WTC11 (cell line): ENCODE measurements around the gene BANF2. TPM values are rescaled to one million over a fixed set of nuclear protein-coding genes. Genes with fewer than 3 reads are reported as not detected.
A peak's percentile ranks its signal among the peaks of the same experiment; 100 is the strongest.

Source experiments
- ATAC-seq: fragments of 200-7000 bp; cut with Tn5 transposase; 2 replicates; pipeline ENCODE4 v1.10.0; 2021; ENCODE audit warnings: mild to moderate bottlenecking, moderate library complexity
- CTCF ChIA-PET: fragments of 300-600 bp; sonication (Branson Sonifier 250); formaldehyde crosslinking; loops from one replicate; lab custom pipeline; 2021; ENCODE audit warnings: antibody characterized with exemption; lab: Charles Lee
- POLR2A ChIA-PET: fragments of 350-600 bp; sonication (Branson Sonifier 250); formaldehyde crosslinking; loops from one replicate; lab custom pipeline; 2021; ENCODE audit warnings: antibody characterized with exemption; lab: Charles Lee
- DNase-seq: peaks from one replicate; pipeline ENCODE4 v3.0.0; 2021; ENCODE audit warnings: low spot score
- H3K27ac Mint-ChIP-seq: 2 replicates; pipeline ENCODE4 v1.8.0; 2021; ENCODE audit warnings: mixed read lengths
- H3K27me3 Mint-ChIP-seq: 2 replicates; pipeline ENCODE4 v1.8.0; 2021; ENCODE audit warnings: low read depth, mild to moderate bottlenecking, moderate library complexity, mixed read lengths
- H3K36me3 Mint-ChIP-seq: 2 replicates; pipeline ENCODE4 v1.8.0; 2021; ENCODE audit warnings: mixed read lengths
- H3K4me1 Mint-ChIP-seq: 2 replicates; pipeline ENCODE4 v1.8.0; 2022; ENCODE audit warnings: mixed read lengths
- H3K4me3 Mint-ChIP-seq: 2 replicates; pipeline ENCODE4 v1.8.0; 2021; ENCODE audit warnings: mild to moderate bottlenecking, moderate library complexity, mixed read lengths
- H3K9me3 Mint-ChIP-seq: 2 replicates; pipeline ENCODE4 v1.8.0; 2021; ENCODE audit warnings: mixed read lengths
- CREM ChIP-seq: sonication (generic); formaldehyde crosslinking; IDR thresholded peaks from 2 replicates; pipeline ENCODE4 v1.8.1; 2022; ENCODE audit warnings: mild to moderate bottlenecking, missing genetic modification reagents, moderate library complexity
- FOXJ3 ChIP-seq: sonication (generic); formaldehyde crosslinking; IDR thresholded peaks from 2 replicates; pipeline ENCODE4 v1.9.0; 2021; ENCODE audit warnings: missing genetic modification reagents, mild to moderate bottlenecking, borderline replicate concordance
- GABPB1 ChIP-seq: sonication (generic); formaldehyde crosslinking; IDR thresholded peaks from 2 replicates; pipeline ENCODE4 v1.8.1; 2023; ENCODE audit warnings: mild to moderate bottlenecking, missing genetic modification reagents
- IRF1 ChIP-seq: sonication (generic); formaldehyde crosslinking; IDR thresholded peaks from 2 replicates; pipeline ENCODE4 v1.8.0; 2023; ENCODE audit warnings: missing genetic modification reagents
- NFYB ChIP-seq: sonication (generic); formaldehyde crosslinking; conservative IDR thresholded peaks from 2 replicates; pipeline ENCODE4 v1.8.0; 2022; ENCODE audit warnings: low read depth, missing genetic modification reagents
- NR2C2 ChIP-seq: sonication (generic); formaldehyde crosslinking; IDR thresholded peaks from 2 replicates; pipeline ENCODE4 v1.8.0; 2022; ENCODE audit warnings: mild to moderate bottlenecking, missing genetic modification reagents
- SMAD3 ChIP-seq: sonication (generic); formaldehyde crosslinking; IDR thresholded peaks from 2 replicates; pipeline ENCODE4 v1.8.0; 2022; ENCODE audit warnings: missing genetic modification reagents, mild to moderate bottlenecking, borderline replicate concordance
- TEAD1 ChIP-seq: sonication (generic); formaldehyde crosslinking; IDR thresholded peaks from 2 replicates; pipeline ENCODE4 v1.8.0; 2022; ENCODE audit warnings: mild to moderate bottlenecking, missing genetic modification reagents
- USF2 ChIP-seq: sonication (generic); formaldehyde crosslinking; IDR thresholded peaks from 2 replicates; pipeline ENCODE4 v1.8.1; 2023; ENCODE audit warnings: mild to moderate bottlenecking, missing genetic modification reagents, moderate library complexity
- ZNF121 ChIP-seq: sonication (generic); formaldehyde crosslinking; IDR thresholded peaks from 2 replicates; pipeline ENCODE4 v1.8.0; 2023; ENCODE audit warnings: missing genetic modification reagents
- ZNF138 ChIP-seq: sonication (generic); formaldehyde crosslinking; conservative IDR thresholded peaks from 2 replicates; pipeline ENCODE4 v1.8.1; 2022; ENCODE audit warnings: mild to moderate bottlenecking, moderate library complexity, missing genetic modification reagents
- ZNF416 ChIP-seq: fragments of 250-450 bp; sonication (Bioruptor Pico); IDR thresholded peaks from 2 replicates; pipeline ENCODE4 v1.9.0; 2021; ENCODE audit warnings: mild to moderate bottlenecking, inconsistent platforms
- ZNF423 ChIP-seq: fragments of 250-450 bp; sonication (Bioruptor Pico); IDR thresholded peaks from 2 replicates; pipeline ENCODE4 v2.1.2; 2022; ENCODE audit warnings: mild to moderate bottlenecking, moderate library complexity
- total RNA-seq: library from RNA; stranded (reverse); gene quantifications from 3 replicates; pipeline ENCODE4 v1.2.3, GENCODE V29; 2021
- TF ChIP-seq, protein P1 (sequence below): fragments of 250-450 bp; sonication (Bioruptor Pico); IDR thresholded peaks from 2 replicates; pipeline ENCODE4 v2.1.2; 2022; ENCODE audit warnings: mild to moderate bottlenecking, moderate library complexity
- TF ChIP-seq, protein P2 (sequence below): sonication (generic); formaldehyde crosslinking; IDR thresholded peaks from 2 replicates; pipeline ENCODE4 v1.8.1; 2022; ENCODE audit warnings: mild to moderate bottlenecking, missing genetic modification reagents, moderate library complexity, borderline replicate concordance

BANF2 gene
- total RNA-seq, 1 experiment from 2014 or later: not detected

GRCh38 chr20:17665756-17666155 lies 34.0 kb upstream of the BANF2 start (continued):
- TF ChIP-seq, protein P1, sequence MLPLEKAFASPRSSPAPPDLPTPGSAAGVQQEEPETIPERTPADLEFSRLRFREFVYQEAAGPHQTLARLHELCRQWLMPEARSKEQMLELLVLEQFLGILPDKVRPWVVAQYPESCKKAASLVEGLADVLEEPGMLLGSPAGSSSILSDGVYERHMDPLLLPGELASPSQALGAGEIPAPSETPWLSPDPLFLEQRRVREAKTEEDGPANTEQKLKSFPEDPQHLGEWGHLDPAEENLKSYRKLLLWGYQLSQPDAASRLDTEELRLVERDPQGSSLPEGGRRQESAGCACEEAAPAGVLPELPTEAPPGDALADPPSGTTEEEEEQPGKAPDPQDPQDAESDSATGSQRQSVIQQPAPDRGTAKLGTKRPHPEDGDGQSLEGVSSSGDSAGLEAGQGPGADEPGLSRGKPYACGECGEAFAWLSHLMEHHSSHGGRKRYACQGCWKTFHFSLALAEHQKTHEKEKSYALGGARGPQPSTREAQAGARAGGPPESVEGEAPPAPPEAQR (CRISPR knock-in tag): no peak

- TF ChIP-seq NFYB (CRISPR knock-in tag): no peak
- no peak for TF ChIP-seq TEAD1 (CRISPR knock-in tag)
- no peak for TF ChIP-seq CREM (CRISPR knock-in tag)
- no peak for TF ChIP-seq ZNF423 (CRISPR knock-in tag)
- no peak for TF ChIP-seq ZNF121 (CRISPR knock-in tag)
- TF ChIP-seq, all 79 proteins: peak for 0
- no peak for ATAC-seq
- peaks cover 82% of the 10 kb centered on the region for H3K4me1 Mint-ChIP-seq
- H3K27ac Mint-ChIP-seq: no peak overlapping the region
- H3K9me3 Mint-ChIP-seq: no peaks in the 10 kb centered on the region
- H3K27me3 Mint-ChIP-seq: no peaks in the 10 kb centered on the region
- ChIA-PET POLR2A (no interaction called here), CTCF (interaction anchor here (1.6 to 3.7 kb wide), 5 partner anchors 12 to 273 kb away, joined by 3 to 21 read pairs (median 10); partner anchors contain the start of gene RRBP1)
- H3K4me3 Mint-ChIP-seq: no peak overlapping the region
- 0 out of 2 replicates have a peak, but pooled peaks cover 3% of the 10 kb centered on the region for H3K36me3 Mint-ChIP-seq
- no peak for DNase-seq
These were observed 33.3 kb upstream of the BANF2 start for GRCh38 chr20:17666481-17666880.

DNA sequence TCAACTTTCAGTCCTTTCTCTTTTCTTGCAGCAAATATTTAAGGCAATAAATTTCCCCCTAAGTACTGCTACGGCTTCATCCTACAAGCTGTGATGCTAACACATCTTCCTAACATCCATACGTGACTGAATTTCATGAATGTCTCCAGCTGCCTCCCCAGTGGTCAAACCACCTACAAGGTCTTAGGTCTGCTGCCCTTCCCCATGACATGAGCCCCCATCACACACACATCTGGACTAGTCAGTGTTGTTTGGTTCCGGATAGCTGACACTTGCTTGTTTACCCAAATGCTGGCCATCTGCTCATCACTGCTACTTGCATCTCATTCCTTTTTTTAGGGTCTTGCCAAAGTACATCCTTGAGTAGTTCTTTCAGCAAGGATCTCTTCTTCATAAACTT lies 32.3 kb upstream of the BANF2 start:
- H3K4me1 Mint-ChIP-seq: peaks cover 82% of the 10 kb centered on the region
- H3K27ac Mint-ChIP-seq: peak overlapping the region; percentile 35
- CTCF ChIA-PET: interaction anchor here (1.2 to 3.7 kb wide), 6 partner anchors 13 to 272 kb away, joined by 3 to 21 read pairs (median 6); partner anchors contain the start of gene RRBP1
- no peak for ATAC-seq
- no peak for DNase-seq
- no peak overlapping the region for H3K4me3 Mint-ChIP-seq
- H3K36me3 Mint-ChIP-seq: 0 out of 2 replicates have a peak, but pooled peaks cover under 1% of the 10 kb centered on the region
- H3K9me3 Mint-ChIP-seq: no peaks in the 10 kb centered on the region
- POLR2A ChIA-PET: interaction anchor here (1.4 kb wide), 1 partner anchor 13 kb away, joined by 4 read pairs; no protein-coding TSS in a partner anchor
- TF ChIP-seq, protein P2, sequence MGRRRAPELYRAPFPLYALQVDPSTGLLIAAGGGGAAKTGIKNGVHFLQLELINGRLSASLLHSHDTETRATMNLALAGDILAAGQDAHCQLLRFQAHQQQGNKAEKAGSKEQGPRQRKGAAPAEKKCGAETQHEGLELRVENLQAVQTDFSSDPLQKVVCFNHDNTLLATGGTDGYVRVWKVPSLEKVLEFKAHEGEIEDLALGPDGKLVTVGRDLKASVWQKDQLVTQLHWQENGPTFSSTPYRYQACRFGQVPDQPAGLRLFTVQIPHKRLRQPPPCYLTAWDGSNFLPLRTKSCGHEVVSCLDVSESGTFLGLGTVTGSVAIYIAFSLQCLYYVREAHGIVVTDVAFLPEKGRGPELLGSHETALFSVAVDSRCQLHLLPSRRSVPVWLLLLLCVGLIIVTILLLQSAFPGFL (CRISPR knock-in tag): no peak
- TF ChIP-seq, all 79 proteins: peak for 0
- H3K27me3 Mint-ChIP-seq: no peaks in the 10 kb centered on the region

GRCh38 chr20:17668432-17668831 lies 31.3 kb upstream of the BANF2 start:
- POLR2A ChIA-PET: interaction anchor here (1.4 kb wide), 1 partner anchor 12 kb away, joined by 4 read pairs; no protein-coding TSS in a partner anchor
- CTCF ChIA-PET: interaction anchor here (1.2 to 2.9 kb wide), 3 partner anchors 12 to 271 kb away, joined by 3 to 8 read pairs (median 5); partner anchors contain the start of gene RRBP1
- TF ChIP-seq IRF1 (CRISPR knock-in tag) (no peak), ZNF121 (CRISPR knock-in tag) (no peak), SMAD3 (no peak), NFYB (CRISPR knock-in tag) (no peak), FOXJ3 (CRISPR knock-in tag) (no peak), ZNF416 (CRISPR knock-in tag) (no peak), ZNF138 (CRISPR knock-in tag) (no peak), NR2C2 (CRISPR knock-in tag) (no peak), USF2 (CRISPR knock-in tag) (no peak), GABPB1 (CRISPR knock-in tag) (no peak)
- no peak for ATAC-seq
- H3K27me3 Mint-ChIP-seq: no peaks in the 10 kb centered on the region
- H3K4me3 Mint-ChIP-seq: no peak overlapping the region
- no peaks in the 10 kb centered on the region for H3K9me3 Mint-ChIP-seq
- H3K27ac Mint-ChIP-seq: peak overlapping the region; percentile 20
- peaks cover 80% of the 10 kb centered on the region for H3K4me1 Mint-ChIP-seq
- H3K36me3 Mint-ChIP-seq: no peaks in the 10 kb centered on the region
- no peak for DNase-seq
